ENCODE results near the gene MRPS27. TPM values are rescaled to one million over a fixed set of nuclear protein-coding genes. Genes with fewer than 3 reads are reported as not detected.

MRPS27 gene
- total RNA-seq, 1 donor from 2014 or later, result 28.2 TPM

DNA sequence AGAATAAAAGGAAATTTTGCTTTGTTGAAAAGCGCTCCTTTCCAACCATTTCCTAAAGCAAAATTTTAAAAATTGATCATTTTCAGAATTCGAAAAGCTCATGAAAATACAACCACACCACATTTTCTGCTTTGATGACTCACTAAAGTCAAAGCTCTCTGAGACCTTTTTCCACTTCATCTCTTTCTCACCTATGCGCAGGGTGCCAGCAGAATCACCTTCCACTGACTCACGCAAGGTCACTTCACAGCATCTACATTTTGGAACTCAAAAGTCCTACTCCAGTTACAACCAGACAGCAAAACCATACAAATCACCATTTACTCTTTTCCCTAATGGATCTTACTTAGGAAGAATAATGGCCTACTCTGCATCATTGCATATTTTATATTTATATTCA is 106.6 kb downstream of the MRPS27 start:
- peaks cover 0 to 13% of the 10 kb centered on the region in 2 donors for H3K4me1 ChIP-seq
- no peaks in the 10 kb centered on the region for H3K27me3 ChIP-seq
- no peak for DNase-seq (ENCODE audit: low spot score in 2 of 2)
- TF ChIP-seq, protein P1, sequence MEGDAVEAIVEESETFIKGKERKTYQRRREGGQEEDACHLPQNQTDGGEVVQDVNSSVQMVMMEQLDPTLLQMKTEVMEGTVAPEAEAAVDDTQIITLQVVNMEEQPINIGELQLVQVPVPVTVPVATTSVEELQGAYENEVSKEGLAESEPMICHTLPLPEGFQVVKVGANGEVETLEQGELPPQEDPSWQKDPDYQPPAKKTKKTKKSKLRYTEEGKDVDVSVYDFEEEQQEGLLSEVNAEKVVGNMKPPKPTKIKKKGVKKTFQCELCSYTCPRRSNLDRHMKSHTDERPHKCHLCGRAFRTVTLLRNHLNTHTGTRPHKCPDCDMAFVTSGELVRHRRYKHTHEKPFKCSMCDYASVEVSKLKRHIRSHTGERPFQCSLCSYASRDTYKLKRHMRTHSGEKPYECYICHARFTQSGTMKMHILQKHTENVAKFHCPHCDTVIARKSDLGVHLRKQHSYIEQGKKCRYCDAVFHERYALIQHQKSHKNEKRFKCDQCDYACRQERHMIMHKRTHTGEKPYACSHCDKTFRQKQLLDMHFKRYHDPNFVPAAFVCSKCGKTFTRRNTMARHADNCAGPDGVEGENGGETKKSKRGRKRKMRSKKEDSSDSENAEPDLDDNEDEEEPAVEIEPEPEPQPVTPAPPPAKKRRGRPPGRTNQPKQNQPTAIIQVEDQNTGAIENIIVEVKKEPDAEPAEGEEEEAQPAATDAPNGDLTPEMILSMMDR (IDR thresholded peaks at IDR 0.05), result no peak
- H3K27ac ChIP-seq, result no peak overlapping the region
- H3K36me3 ChIP-seq, result peaks cover 7 to 20% of the 10 kb centered on the region in 2 donors
- H3K4me3 ChIP-seq, result no peak overlapping the region
- H3K9me3 ChIP-seq, result no peaks in the 10 kb centered on the region
- intact Hi-C loops (cut with DNase I), result no loop called here

DNA sequence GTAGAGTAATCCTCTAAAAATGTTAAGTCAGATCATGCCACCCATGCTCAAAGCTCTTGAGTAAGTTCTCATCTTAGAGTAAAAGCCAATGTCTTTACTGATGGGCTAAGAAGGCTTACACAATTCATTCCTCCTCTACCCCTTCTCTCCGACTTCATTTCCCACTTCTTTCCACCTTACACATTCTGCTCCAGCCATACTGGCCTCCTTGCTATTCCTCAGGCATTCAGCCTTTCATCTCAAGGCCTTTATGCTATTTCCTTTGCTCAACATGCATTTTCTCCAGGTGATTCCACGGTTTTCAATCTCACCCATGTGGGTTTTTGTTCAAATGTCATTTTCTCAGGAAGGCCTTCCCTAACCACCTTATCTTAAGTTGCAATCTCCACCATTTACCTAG is 107.9 kb downstream of the MRPS27 start:
- Histone ChIP-seq H3K27ac (peak overlapping the region in 1 of 2 donors; percentile 69), H3K4me1 (peaks cover 0 to 13% of the 10 kb centered on the region in 2 donors), H3K36me3 (peaks cover 4 to 14% of the 10 kb centered on the region in 2 donors), H3K4me3 (no peak overlapping the region), H3K27me3 (no peaks in the 10 kb centered on the region), H3K9me3 (no peaks in the 10 kb centered on the region)
- DNase-seq (ENCODE audit: low spot score in 2 of 2), result no peak
- TF ChIP-seq, protein P1 (IDR thresholded peaks at IDR 0.05), result no peak
- intact Hi-C loops (cut with DNase I), result no loop called here

DNA sequence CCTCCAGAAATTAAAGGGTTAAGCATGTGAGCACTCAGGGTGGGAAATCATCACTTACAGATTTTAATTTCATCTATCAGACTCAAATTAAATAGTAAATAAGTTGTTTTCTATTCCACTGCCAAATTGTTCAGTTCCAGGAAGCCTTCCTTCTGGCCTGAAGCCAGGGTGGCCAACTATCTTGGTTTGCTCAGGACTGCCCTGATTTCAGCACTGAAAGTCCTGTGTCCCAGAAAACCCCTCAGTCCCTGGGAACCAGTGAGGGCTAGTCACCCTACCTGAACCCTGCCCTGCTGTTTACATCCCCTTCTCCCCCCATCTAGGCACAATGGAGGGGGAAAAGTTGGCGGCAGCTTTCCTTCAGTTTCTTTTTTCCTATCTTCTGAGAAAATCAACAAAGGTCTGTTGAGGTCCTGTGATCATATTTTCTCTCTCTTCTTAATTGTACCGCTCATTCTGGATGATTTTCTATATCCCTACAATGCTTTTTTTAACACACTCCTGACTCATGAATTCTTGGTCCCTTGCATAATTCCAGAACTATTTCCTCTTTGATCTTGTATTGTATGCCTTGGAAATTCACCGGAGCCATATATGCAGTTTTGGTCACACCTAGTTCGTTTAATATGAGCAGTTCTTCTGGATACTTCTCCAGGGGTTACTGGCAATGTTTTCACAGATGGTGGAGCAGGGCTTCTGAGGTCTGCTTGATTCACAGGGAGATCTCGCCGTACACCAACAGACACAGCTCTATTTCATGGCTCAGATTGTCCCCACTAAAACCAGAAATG is 109.0 kb downstream of the MRPS27 start:
- no peaks in the 10 kb centered on the region for H3K9me3 ChIP-seq
- peak overlapping the region in 1 of 2 donors; percentile 1 for H3K4me3 ChIP-seq
- H3K27me3 ChIP-seq, result no peaks in the 10 kb centered on the region
- intact Hi-C loops (cut with DNase I), result no loop called here
- peaks cover 13 to 24% of the 10 kb centered on the region in 2 donors for H3K36me3 ChIP-seq
- TF ChIP-seq, protein P1 (IDR thresholded peaks at IDR 0.05), result no peak
- DNase-seq (ENCODE audit: low spot score in 2 of 2), result peak in 1 of 2 donors; percentile 66
- peaks cover 0 to 13% of the 10 kb centered on the region in 2 donors for H3K4me1 ChIP-seq
- peak overlapping the region; percentile 69 to 77 for H3K27ac ChIP-seq

DNA sequence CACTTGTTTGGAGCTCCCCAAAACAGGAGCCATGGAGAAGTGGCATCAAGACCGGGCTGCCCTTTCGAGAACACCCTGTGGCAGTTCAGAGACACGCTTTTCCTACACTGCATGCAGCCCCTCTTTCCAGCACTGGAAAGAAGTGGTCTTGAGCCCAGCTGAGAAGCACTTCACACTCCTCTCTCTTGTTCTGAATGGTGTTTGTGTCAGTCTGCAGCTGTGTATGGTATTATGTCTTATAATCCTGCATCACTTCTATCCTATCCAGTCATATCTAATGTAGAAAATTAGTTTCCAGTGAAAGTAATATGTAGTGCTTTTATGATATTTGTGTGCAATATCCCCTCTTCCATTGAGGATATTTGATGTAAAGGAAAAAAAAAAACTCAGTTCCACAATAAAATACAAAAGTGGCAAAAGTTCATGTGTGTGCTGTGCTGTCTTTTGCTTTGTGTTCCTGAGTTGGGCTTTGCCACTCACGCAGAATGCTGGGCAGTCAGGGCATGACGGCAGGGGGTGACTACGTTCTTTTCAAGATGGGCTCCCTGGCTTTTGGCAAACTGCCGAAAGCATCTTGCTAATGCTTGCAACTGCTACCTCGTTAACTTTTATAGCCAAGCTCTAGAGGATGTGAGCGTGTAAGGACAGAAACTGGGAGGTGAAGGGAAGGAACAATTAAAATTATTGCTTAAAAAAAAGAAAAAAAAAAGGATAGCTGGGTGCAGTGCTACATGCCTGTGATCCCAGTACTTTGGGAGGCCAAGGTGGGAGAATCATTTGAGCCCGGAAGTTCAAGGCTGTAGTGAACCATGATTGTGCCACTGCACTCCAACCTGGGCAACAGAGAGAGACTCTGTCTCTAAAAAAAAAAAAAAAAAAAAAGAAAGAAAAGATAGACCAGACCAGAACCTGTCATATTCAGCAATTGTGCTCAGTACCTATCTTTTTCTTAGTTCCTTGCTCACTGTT is 110.6 kb downstream of the MRPS27 start:
- TF ChIP-seq, protein P1 (IDR thresholded peaks at IDR 0.05), result no peak
- Histone ChIP-seq H3K27ac (peak overlapping the region; percentile 69 to 77), H3K4me1 (peaks cover 0 to 17% of the 10 kb centered on the region in 2 donors), H3K9me3 (no peaks in the 10 kb centered on the region), H3K27me3 (no peaks in the 10 kb centered on the region), H3K4me3 (no peak overlapping the region), H3K36me3 (peaks cover 29 to 41% of the 10 kb centered on the region in 2 donors)
- intact Hi-C loops (cut with DNase I), result loop anchor here (10.0 kb wide), 1 partner anchor 425 kb away; no protein-coding TSS in a partner anchor
- no peak for DNase-seq (ENCODE audit: low spot score in 2 of 2)

DNA sequence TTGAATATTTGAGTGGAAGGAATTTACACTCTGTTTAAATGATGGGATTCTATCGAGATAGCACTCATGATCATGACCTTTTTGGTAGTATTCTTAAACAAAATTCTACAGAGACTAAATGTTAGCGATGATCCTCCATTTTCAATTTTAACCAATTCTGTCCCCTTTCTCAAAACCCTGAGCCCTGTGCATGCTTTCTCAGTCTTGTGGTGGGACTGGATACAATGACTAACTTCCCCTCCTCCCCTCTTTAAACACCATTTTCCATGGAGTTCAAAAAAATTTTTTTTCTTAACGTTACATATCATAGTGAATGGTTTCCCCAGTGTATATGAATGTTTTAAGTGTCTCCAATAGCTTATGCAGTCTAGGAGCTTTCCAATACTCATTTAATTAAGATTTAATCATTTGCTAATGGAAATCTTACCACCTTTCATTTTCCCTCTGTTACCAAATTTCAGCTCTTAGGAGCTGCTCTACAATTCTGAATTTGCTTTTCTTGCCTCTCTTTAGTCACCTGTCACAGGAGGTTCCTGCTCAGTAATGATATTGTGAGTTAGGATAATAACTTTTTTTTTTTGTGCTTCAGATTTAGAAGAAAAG is 111.6 kb downstream of the MRPS27 start:
- intact Hi-C loops (cut with DNase I), result loop anchor here (10.0 kb wide), 1 partner anchor 424 kb away; no protein-coding TSS in a partner anchor

More for the DNA sequence above, 111.6 kb downstream of the MRPS27 start:
- Histone ChIP-seq H3K36me3 (peaks cover 36 to 51% of the 10 kb centered on the region in 2 donors), H3K4me1 (peaks cover 0 to 17% of the 10 kb centered on the region in 2 donors), H3K4me3 (no peak overlapping the region), H3K27me3 (no peaks in the 10 kb centered on the region), H3K27ac (peak overlapping the region; percentile 3 to 16), H3K9me3 (no peaks in the 10 kb centered on the region)
- no peak for DNase-seq (ENCODE audit: low spot score in 2 of 2)
- TF ChIP-seq, protein P1 (IDR thresholded peaks at IDR 0.05), result no peak

Data from ascending aorta (tissue), 2 donors.